DOHH2 (cell line): Measurements from ENCODE around the gene LUC7L2.

Source experiments
- H3F3A ChIP-seq: fragments of 200-600 bp; sonication (generic), shearing (Covaris generic); 2 replicates; pipeline ENCODE4 v1.6.0; 2016; ENCODE audit warnings: antibody characterized with exemption, mild to moderate bottlenecking; ENCODE audit not compliant: control insufficient read depth, insufficient read depth
- H3K27ac ChIP-seq: fragments of 200-600 bp; sonication (generic); 2 replicates; pipeline ENCODE4 v1.5.1; 2014; ENCODE audit warnings: low read depth, mild to moderate bottlenecking, low read length, moderate library complexity
- H3K27me3 ChIP-seq: fragments of 200-600 bp; sonication (generic); 2 replicates; pipeline ENCODE4 v1.6.1; 2014; ENCODE audit warnings: mild to moderate bottlenecking, low read length, mixed read lengths; ENCODE audit not compliant: control insufficient read depth
- H3K36me3 ChIP-seq: fragments of 200-600 bp; sonication (generic); 2 replicates; pipeline ENCODE4 v1.6.1; 2014; ENCODE audit warnings: mild to moderate bottlenecking, low read length, moderate library complexity, mixed read lengths; ENCODE audit not compliant: control insufficient read depth
- H3K4me1 ChIP-seq: fragments of 200-600 bp; sonication (generic); 2 replicates; pipeline ENCODE4 v1.6.1; 2014; ENCODE audit warnings: mild to moderate bottlenecking, low read length, mixed read lengths; ENCODE audit not compliant: control insufficient read depth
- H3K4me2 ChIP-seq: fragments of 200-600 bp; sonication (generic); 2 replicates; pipeline ENCODE4 v1.6.0; 2014; ENCODE audit warnings: mild to moderate bottlenecking, low read length, moderate library complexity
- H3K4me3 ChIP-seq: fragments of 200-600 bp; sonication (generic); 2 replicates; pipeline ENCODE4 v1.5.1; 2014; ENCODE audit warnings: mild to moderate bottlenecking, low read length, mixed read lengths
- H3K79me2 ChIP-seq: fragments of 200-600 bp; sonication (generic); 2 replicates; pipeline ENCODE4 v1.6.1; 2014; ENCODE audit warnings: mild to moderate bottlenecking, low read length, mixed read lengths; ENCODE audit not compliant: control insufficient read depth
- H3K9me2 ChIP-seq: fragments of 200-600 bp; sonication (generic); replicated peaks from 2 replicates; pipeline ENCODE4 v1.6.1; 2014; ENCODE audit warnings: mild to moderate bottlenecking, low read length, mixed read lengths; ENCODE audit not compliant: control insufficient read depth
- H3K9me3 ChIP-seq: fragments of 200-600 bp; sonication (generic); 2 replicates; pipeline ENCODE4 v1.6.1; 2014; ENCODE audit warnings: antibody characterized with exemption, low read length, mixed read lengths; ENCODE audit not compliant: control insufficient read depth, insufficient read depth
- H4K20me1 ChIP-seq: fragments of 200-600 bp; sonication (generic); 2 replicates; pipeline ENCODE4 v1.6.0; 2014; ENCODE audit warnings: low read depth, mild to moderate bottlenecking, antibody characterized with exemption, low read length, moderate library complexity; ENCODE audit not compliant: control insufficient read depth, insufficient read depth
- CTCF ChIP-seq: fragments of 200-600 bp; sonication (generic); IDR thresholded peaks from one replicate; pipeline ENCODE4 v1.5.1; 2014; ENCODE audit warnings: antibody characterized with exemption, mild to moderate bottlenecking, low read depth, low read length; ENCODE audit not compliant: poor library complexity, severe bottlenecking
- EZH2phosphoT487 ChIP-seq: fragments of 200-600 bp; sonication (generic); IDR thresholded peaks from 2 replicates; pipeline ENCODE4 v1.6.1; 2017; ENCODE audit warnings: borderline replicate concordance, mild to moderate bottlenecking, antibody characterized with exemption, low read length, moderate library complexity, mixed read lengths

LUC7L2 gene

DNA sequence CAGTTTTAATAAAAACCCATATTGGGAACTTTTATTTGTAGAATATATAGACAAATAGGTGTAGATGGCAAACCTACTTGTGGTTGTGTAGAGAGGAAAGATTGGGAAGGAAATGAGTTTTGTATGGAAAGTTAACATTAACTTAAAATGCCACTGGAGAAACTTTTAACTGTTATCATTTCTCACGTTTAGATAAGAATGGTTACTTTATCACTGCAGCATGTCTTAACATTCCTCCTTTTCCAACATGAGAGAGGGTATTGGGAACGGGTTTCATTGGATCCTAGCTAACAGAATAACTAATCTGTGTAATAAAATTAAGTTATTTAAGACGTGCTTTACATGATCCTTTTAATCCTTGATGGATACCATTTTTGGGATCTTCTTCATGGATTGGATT lies 1.8 kb downstream of the LUC7L2 start:
- H3K9me2 ChIP-seq, result no peaks in the 10 kb centered on the region
- peak overlapping the region; percentile 91 for H3K27ac ChIP-seq
- H3K4me1 ChIP-seq, result peaks cover 50% of the 10 kb centered on the region
- H3K4me2 ChIP-seq, result peak overlapping the region; percentile 77
- peaks cover 38% of the 10 kb centered on the region for H4K20me1 ChIP-seq
- H3K27me3 ChIP-seq, result no peaks in the 10 kb centered on the region
- H3F3A ChIP-seq, result peaks cover 17% of the 10 kb centered on the region
- H3K36me3 ChIP-seq, result peaks cover 69% of the 10 kb centered on the region
- peak overlapping the region; percentile 95 for H3K4me3 ChIP-seq
- H3K9me3 ChIP-seq, result no peaks in the 10 kb centered on the region
- peaks cover 97% of the 10 kb centered on the region for H3K79me2 ChIP-seq
- no peak for TF ChIP-seq CTCF
- TF ChIP-seq EZH2phosphoT487, result no peak

DNA sequence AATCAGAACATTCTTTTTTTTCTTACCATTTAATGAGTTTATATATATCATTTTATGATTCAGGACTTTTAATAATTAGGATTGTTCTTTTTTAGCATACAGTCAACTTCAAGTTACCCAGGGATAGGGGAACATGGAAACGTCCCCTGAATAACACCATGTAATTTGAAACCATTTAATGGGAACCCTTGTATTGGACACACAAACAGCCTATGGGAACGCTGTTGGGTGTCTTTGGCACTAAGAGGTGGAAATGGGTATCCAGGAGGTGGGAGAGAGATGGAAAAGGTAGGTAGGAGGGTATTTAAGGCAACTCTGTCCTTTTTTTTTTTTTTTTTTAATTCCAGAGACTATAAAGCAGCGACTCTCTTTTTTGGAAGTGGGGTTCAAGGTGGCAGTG lies 2.6 kb downstream of the LUC7L2 start:
- H3K9me2 ChIP-seq, result no peaks in the 10 kb centered on the region
- H3K27me3 ChIP-seq, result no peaks in the 10 kb centered on the region
- no peak overlapping the region for H3K27ac ChIP-seq
- peaks cover 40% of the 10 kb centered on the region for H4K20me1 ChIP-seq
- peaks cover 42% of the 10 kb centered on the region for H3K4me1 ChIP-seq
- peak overlapping the region; percentile 7 for H3K4me3 ChIP-seq
- H3K79me2 ChIP-seq, result peaks cover 97% of the 10 kb centered on the region
- H3K36me3 ChIP-seq, result peaks cover 70% of the 10 kb centered on the region
- H3K4me2 ChIP-seq, result peak overlapping the region; percentile 77
- H3F3A ChIP-seq, result peaks cover 10% of the 10 kb centered on the region
- no peaks in the 10 kb centered on the region for H3K9me3 ChIP-seq
- TF ChIP-seq CTCF, result no peak
- no peak for TF ChIP-seq EZH2phosphoT487

- H3K4me2 ChIP-seq, result peak overlapping the region; percentile 77
- H3K4me1 ChIP-seq, result peaks cover 40% of the 10 kb centered on the region
- no peaks in the 10 kb centered on the region for H3K9me2 ChIP-seq
- peaks cover 46% of the 10 kb centered on the region for H4K20me1 ChIP-seq
- no peaks in the 10 kb centered on the region for H3K27me3 ChIP-seq
- H3K36me3 ChIP-seq, result peaks cover 77% of the 10 kb centered on the region
- H3F3A ChIP-seq, result peaks cover 10% of the 10 kb centered on the region; the same call in 1 of the 2 replicates
- H3K9me3 ChIP-seq, result no peaks in the 10 kb centered on the region
- H3K27ac ChIP-seq, result no peak overlapping the region
- TF ChIP-seq EZH2phosphoT487 (no peak), CTCF (no peak)
- H3K4me3 ChIP-seq, result 0 out of 2 replicates have a peak overlapping the region, but pooled peaks have one; percentile 2
- H3K79me2 ChIP-seq, result peaks cover 97% of the 10 kb centered on the region
These were observed 3.3 kb downstream of the LUC7L2 start for GRCh38 chr7:139362981-139363380.
